Vagina (tissue), 2 donors: ENCODE data around the gene SPG11. TPM values are rescaled to one million over a fixed set of nuclear protein-coding genes. Genes with fewer than 3 reads are reported as not detected.

Experiments
- DNase-seq, 2 donors: peaks; one replicate each; pipeline ENCODE4 v3.0.0-alpha.2; 2017; ENCODE audit errors: extremely low spot score in 2 of 2
- H3K27ac ChIP-seq: fragments of 200-600 bp; sonication (generic); one replicate; pipeline ENCODE4 v1.5.1; 2019
- H3K27me3 ChIP-seq: fragments of 200-600 bp; sonication (generic); one replicate; pipeline ENCODE4 v1.5.1; 2019
- H3K36me3 ChIP-seq, 2 donors: fragments of 200-600 bp; sonication (generic); one replicate each; pipeline ENCODE4 v1.5.1; 2017 to 2019
- H3K4me1 ChIP-seq: fragments of 200-600 bp; sonication (generic); one replicate; pipeline ENCODE4 v1.5.1; 2019
- H3K4me3 ChIP-seq, 2 donors: fragments of 200-600 bp; sonication (generic); 1 replicate in 1 of 2; 2 replicates in 1 of 2; pipeline ENCODE4 v1.5.1; 2016 to 2019
- H3K9me3 ChIP-seq: fragments of 200-600 bp; sonication (generic); one replicate; pipeline ENCODE4 v1.5.1; 2019
- CTCF ChIP-seq, 3 experiments: fragments of 450-650 bp in 2 of 3; fragments of 200-600 bp in 1 of 3; sonication (generic) in 1 of 3; IDR thresholded peaks; one replicate each; pipeline ENCODE4 v1.5.1; 2017 to 2019; ENCODE audit warnings: antibody characterized with exemption in 3 of 3, mild to moderate bottlenecking in 2 of 3, moderate library complexity in 2 of 3
- POLR2A ChIP-seq, 2 donors: fragments of 450-650 bp; IDR thresholded peaks; one replicate each; pipeline ENCODE4 v1.6.1; 2017; ENCODE audit warnings: antibody characterized with exemption in 2 of 2, mild to moderate bottlenecking in 2 of 2, moderate library complexity in 2 of 2
- POLR2AphosphoS5 ChIP-seq, 2 donors: sonication (generic); formaldehyde crosslinking; IDR thresholded peaks; one replicate each; pipeline ENCODE4 v1.9.0; 2017; ENCODE audit warnings: antibody characterized with exemption in 2 of 2, mild to moderate bottlenecking in 2 of 2, low read depth in 1 of 2; ENCODE audit not compliant: insufficient read depth in 1 of 2
- intact Hi-C: fragments of 100-400 bp; cut with DNase I; formaldehyde crosslinking; loops from one replicate; pipeline ENCODE4 v1.15.1; 2023
- total RNA-seq: library from RNA; depleted of rRNA; stranded (reverse); fragments of >200 nt; gene quantifications from one replicate; pipeline ENCODE4 v1.2.3, GENCODE V29; 2016

The SPG11 gene
- total RNA-seq, 1 donor from 2014 or later: 98.2 TPM

- no peak overlapping the region for H3K27ac ChIP-seq
- H3K9me3 ChIP-seq: no peaks in the 10 kb centered on the region
- intact Hi-C loops: no loop called here
- DNase-seq: no peak
- H3K4me1 ChIP-seq: no peaks in the 10 kb centered on the region
- H3K27me3 ChIP-seq: no peaks in the 10 kb centered on the region
- no peak for TF ChIP-seq POLR2A (IDR thresholded peaks at IDR 0.05)
- TF ChIP-seq POLR2AphosphoS5 (IDR thresholded peaks at IDR 0.05; ENCODE audit: insufficient read depth in 1 of 2, low read depth in 1 of 2): no peak
- no peak for TF ChIP-seq CTCF (IDR thresholded peaks at IDR 0.05)
- no peak overlapping the region for H3K4me3 ChIP-seq
- peaks cover 0 to 60% of the 10 kb centered on the region in 2 donors for H3K36me3 ChIP-seq
Observed at GRCh38 chr15:44606740-44607139, 56.7 kb downstream of the SPG11 start.

GRCh38 chr15:44603126-44603525 is 60.3 kb downstream of the SPG11 start:
- Histone ChIP-seq H3K9me3 (no peaks in the 10 kb centered on the region), H3K4me3 (no peak overlapping the region), H3K27ac (no peak overlapping the region), H3K27me3 (no peaks in the 10 kb centered on the region), H3K4me1 (no peaks in the 10 kb centered on the region), H3K36me3 (peaks cover 0 to 53% of the 10 kb centered on the region in 2 donors)
- DNase-seq: no peak
- TF ChIP-seq POLR2AphosphoS5 (IDR thresholded peaks at IDR 0.05; ENCODE audit: insufficient read depth in 1 of 2, low read depth in 1 of 2): no peak
- no peak for TF ChIP-seq POLR2A (IDR thresholded peaks at IDR 0.05)
- no peak for TF ChIP-seq CTCF (IDR thresholded peaks at IDR 0.05)
- intact Hi-C loops: no loop called here

GRCh38 chr15:44598892-44599291 is 64.6 kb downstream of the SPG11 start:
- H3K9me3 ChIP-seq: no peaks in the 10 kb centered on the region
- no peak for TF ChIP-seq CTCF (IDR thresholded peaks at IDR 0.05)
- TF ChIP-seq POLR2AphosphoS5 (IDR thresholded peaks at IDR 0.05; ENCODE audit: insufficient read depth in 1 of 2, low read depth in 1 of 2): no peak
- TF ChIP-seq POLR2A (IDR thresholded peaks at IDR 0.05): no peak
- H3K4me1 ChIP-seq: no peaks in the 10 kb centered on the region
- H3K4me3 ChIP-seq: no peak overlapping the region
- intact Hi-C loops: no loop called here
- DNase-seq: no peak
- H3K36me3 ChIP-seq: peaks cover 0 to 60% of the 10 kb centered on the region in 2 donors
- no peaks in the 10 kb centered on the region for H3K27me3 ChIP-seq
- no peak overlapping the region for H3K27ac ChIP-seq

- H3K36me3 ChIP-seq: peaks cover 0 to 54% of the 10 kb centered on the region in 2 donors
- no peaks in the 10 kb centered on the region for H3K4me1 ChIP-seq
- H3K27me3 ChIP-seq: no peaks in the 10 kb centered on the region
- H3K9me3 ChIP-seq: no peaks in the 10 kb centered on the region
- H3K4me3 ChIP-seq: no peak overlapping the region
- TF ChIP-seq POLR2AphosphoS5 (IDR thresholded peaks at IDR 0.05; ENCODE audit: insufficient read depth in 1 of 2, low read depth in 1 of 2) (no peak), POLR2A (IDR thresholded peaks at IDR 0.05) (no peak), CTCF (IDR thresholded peaks at IDR 0.05) (no peak)
- DNase-seq: no peak
- H3K27ac ChIP-seq: no peak overlapping the region
- intact Hi-C loops: no loop called here
Observed at GRCh38 chr15:44598066-44598465, 65.4 kb downstream of the SPG11 start.

GRCh38 chr15:44596511-44597010 is 66.9 kb downstream of the SPG11 start:
- H3K36me3 ChIP-seq: peaks cover 0 to 63% of the 10 kb centered on the region in 2 donors
- TF ChIP-seq POLR2A (IDR thresholded peaks at IDR 0.05) (no peak), POLR2AphosphoS5 (IDR thresholded peaks at IDR 0.05; ENCODE audit: insufficient read depth in 1 of 2, low read depth in 1 of 2) (no peak)

More at GRCh38 chr15:44596511-44597010, 66.9 kb downstream of the SPG11 start:
- Histone ChIP-seq H3K9me3 (no peaks in the 10 kb centered on the region), H3K4me3 (no peak overlapping the region), H3K4me1 (no peaks in the 10 kb centered on the region), H3K27ac (no peak overlapping the region), H3K27me3 (no peaks in the 10 kb centered on the region)
- intact Hi-C loops: no loop called here
- DNase-seq: no peak
